ENCODE measurements around the gene RNF212B.
A peak's percentile ranks its signal among the peaks of the same experiment; 100 is the strongest.
"Not testable (repeated sequence)": the region's sequence is repeated elsewhere in the genome, so short reads cannot be mapped to it uniquely, and the experiment has no call there.

RNF212B gene

DNA sequence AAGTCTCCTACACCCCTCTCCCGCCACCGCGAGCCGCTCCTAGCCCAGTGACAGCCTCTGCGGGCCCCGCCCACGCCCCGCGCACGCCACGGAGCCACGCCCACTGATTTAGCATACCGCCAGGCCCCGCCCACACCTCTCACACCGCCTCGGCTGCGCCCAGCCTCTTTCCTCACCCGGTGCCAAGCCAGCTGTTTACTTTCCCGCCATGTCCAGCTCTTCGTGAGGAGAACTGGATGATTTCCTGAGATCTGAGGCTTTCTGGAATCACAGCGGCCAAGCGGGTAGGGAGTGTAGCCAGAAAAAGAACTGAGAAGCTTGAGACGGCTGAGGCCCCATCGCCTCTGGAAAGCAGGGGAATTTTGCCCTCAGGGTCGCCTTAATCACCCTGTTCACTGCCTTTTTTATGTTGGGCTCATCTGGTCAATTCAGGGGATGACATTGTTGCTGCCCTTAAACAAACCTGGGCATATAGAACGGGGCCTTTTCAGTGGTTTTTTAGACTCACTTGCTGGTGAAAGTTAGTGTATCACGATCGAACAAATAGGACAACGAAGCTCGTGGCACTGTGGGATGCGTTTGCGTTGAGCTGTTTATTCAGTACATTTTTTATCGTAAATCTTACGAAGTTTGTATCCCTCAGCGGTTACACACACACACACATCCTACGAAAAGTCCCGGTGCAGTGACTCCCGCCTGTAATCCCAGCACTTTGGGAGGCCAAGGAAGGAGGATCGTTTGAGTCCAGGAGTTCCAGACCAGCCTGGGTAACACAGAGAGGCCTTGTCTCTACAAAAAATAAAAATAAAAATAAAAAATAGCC is at the start of gene RNF212B:
Gene RNF212B, plus strand, starts transcription at position 165 of the 823 bp plus-strand sequence. CDS start 2,410 bp downstream, outside the sequence.
- in situ Hi-C loops (cut with HindIII; ENCODE audit: low pct_ligation_motif_present, low sequenced_read_pairs): no loop called here
- Histone ChIP-seq H3K27me3 (replicated peaks) (no peaks in the 10 kb centered on the region), H3K36me3 (replicated peaks) (no peaks in the 10 kb centered on the region), H3K27ac (no peak within 1 kb of the TSS), H3K4me3 (ENCODE audit: low read depth, low read length) (peak within 1 kb of the TSS; percentile 29)
- TF ChIP-seq CTCF (IDR thresholded peaks at IDR 0.05; ENCODE audit: low read depth, low read length, missing control alignments): no peak
- peak; percentile 58 for DNase-seq

DNA sequence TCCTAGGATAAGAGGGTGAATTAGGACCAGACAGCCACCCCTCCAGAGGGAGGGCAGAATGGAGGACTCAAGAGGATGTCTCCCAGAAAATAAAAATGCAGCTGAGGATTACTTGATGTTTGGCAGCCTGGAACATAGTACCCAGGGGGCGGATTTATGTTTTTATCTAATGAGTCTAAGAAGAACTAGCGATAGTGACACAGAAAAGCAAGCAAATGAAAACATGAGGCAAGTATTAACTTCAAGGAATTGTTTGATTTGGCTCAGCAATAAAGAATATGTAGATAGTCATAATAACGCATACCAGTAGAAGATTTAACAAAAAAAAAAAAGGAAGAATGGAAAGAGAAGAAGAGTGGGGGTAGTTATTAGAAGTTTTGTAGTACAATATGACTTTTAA is 44.3 kb upstream of the RNF212B start:
- no peak overlapping the region for H3K4me3 ChIP-seq (ENCODE audit: low read depth, low read length)
- in situ Hi-C loops (cut with HindIII; ENCODE audit: low pct_ligation_motif_present, low sequenced_read_pairs): no loop called here
- no peaks in the 10 kb centered on the region for H3K36me3 ChIP-seq (replicated peaks)
- TF ChIP-seq CTCF (IDR thresholded peaks at IDR 0.05; ENCODE audit: low read depth, low read length, missing control alignments): no peak
- H3K27me3 ChIP-seq (replicated peaks): no peaks in the 10 kb centered on the region
- no peak overlapping the region for H3K27ac ChIP-seq
- DNase-seq: no peak

- no peak for DNase-seq
- in situ Hi-C loops (cut with HindIII; ENCODE audit: low pct_ligation_motif_present, low sequenced_read_pairs): no loop called here
- Histone ChIP-seq H3K27ac (no peak overlapping the region), H3K36me3 (replicated peaks) (no peaks in the 10 kb centered on the region), H3K4me3 (ENCODE audit: low read depth, low read length) (no peak overlapping the region), H3K27me3 (replicated peaks) (no peaks in the 10 kb centered on the region)
- no peak for TF ChIP-seq CTCF (IDR thresholded peaks at IDR 0.05; ENCODE audit: low read depth, low read length, missing control alignments)
Observed at GRCh38 chr14:23195552-23196101, 42.1 kb upstream of the RNF212B start.

DNA sequence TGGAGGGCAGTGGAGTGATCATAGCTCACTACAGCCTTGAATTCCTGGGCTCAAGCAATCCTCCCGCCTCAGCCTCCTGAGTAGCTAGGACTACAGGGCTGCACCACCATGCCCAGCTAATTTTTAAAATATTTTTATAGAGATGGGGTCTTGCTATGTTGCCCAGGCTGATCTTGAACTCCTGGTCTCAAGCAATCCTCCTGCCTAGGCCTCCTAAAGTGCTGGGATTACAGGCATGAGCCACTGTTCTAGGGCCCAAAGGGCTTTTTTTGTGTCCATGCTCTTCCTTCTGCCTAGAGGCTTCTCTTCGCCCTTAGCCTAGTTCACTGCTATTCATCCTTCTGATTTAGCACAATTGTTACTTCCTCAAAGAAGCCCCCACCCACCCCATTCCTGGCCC is 41.2 kb upstream of the RNF212B start:
- DNase-seq; H3K27ac ChIP-seq; H3K36me3 ChIP-seq (replicated peaks); in situ Hi-C loops (cut with HindIII; ENCODE audit: low pct_ligation_motif_present, low sequenced_read_pairs); H3K27me3 ChIP-seq (replicated peaks); H3K4me3 ChIP-seq (ENCODE audit: low read depth, low read length): not testable (repeated sequence)

GRCh38 chr14:23199141-23199540 is 38.6 kb upstream of the RNF212B start:
- H3K27ac ChIP-seq; DNase-seq; in situ Hi-C loops (cut with HindIII; ENCODE audit: low pct_ligation_motif_present, low sequenced_read_pairs): not testable (repeated sequence)

GRCh38 chr14:23202001-23202400 is 35.7 kb upstream of the RNF212B start:
- TF ChIP-seq CTCF (IDR thresholded peaks at IDR 0.05; ENCODE audit: low read depth, low read length, missing control alignments): no peak
- DNase-seq: no peak

More at GRCh38 chr14:23199141-23199540, 38.6 kb upstream of the RNF212B start:
- not testable (repeated sequence) for H3K4me3 ChIP-seq (ENCODE audit: low read depth, low read length); H3K36me3 ChIP-seq (replicated peaks); H3K27me3 ChIP-seq (replicated peaks)

More at GRCh38 chr14:23202001-23202400, 35.7 kb upstream of the RNF212B start:
- Histone ChIP-seq H3K36me3 (replicated peaks) (no peaks in the 10 kb centered on the region), H3K27me3 (replicated peaks) (no peaks in the 10 kb centered on the region), H3K4me3 (ENCODE audit: low read depth, low read length) (no peak overlapping the region), H3K27ac (no peak overlapping the region)
- in situ Hi-C loops (cut with HindIII; ENCODE audit: low pct_ligation_motif_present, low sequenced_read_pairs): no loop called here

All from brain microvascular endothelial cell (primary cell).